ENCODE results near the gene PTGER3. TPM values are rescaled to one million over a fixed set of nuclear protein-coding genes. Genes with fewer than 3 reads are reported as not detected.

PTGER3 gene
- total and polyA plus RNA-seq, 2 of the 4 experiments (the other 2 are of a cell fraction), result not detected

DNA sequence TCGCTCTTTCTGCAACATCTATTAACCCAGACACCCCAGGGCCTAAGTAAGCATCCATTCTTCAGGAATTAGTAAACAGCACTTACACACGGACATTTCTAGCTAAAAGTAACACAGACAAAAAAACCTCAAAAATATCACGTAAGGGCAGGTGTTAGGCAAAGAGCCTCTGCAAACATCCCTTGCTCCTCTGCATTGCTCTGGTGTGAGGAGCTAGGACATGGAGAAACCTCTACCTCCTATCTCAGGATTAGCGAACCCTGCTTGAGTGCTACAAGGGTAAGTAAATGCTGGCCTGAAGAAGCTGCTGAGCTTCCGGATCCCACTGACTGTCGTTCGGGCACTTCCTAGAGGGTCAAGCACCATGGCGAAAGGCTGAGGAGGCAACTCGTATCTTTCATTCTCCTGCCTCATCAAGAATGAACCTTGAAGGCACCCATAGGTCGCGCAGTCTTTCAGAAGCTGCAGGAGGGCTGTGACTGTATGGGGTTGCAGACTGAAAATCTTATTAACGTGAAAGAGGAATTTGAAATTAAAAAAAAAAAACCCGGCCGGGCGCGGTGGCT lies 2.1 kb downstream of the PTGER3 start:
- no peaks in the 10 kb centered on the region for H3K36me3 ChIP-seq (ENCODE audit: control insufficient read depth, insufficient read depth, low read length)
- H3K14ac ChIP-seq (replicated peaks; ENCODE audit: low read depth, low read length), result no peak overlapping the region
- no peak overlapping the region for H4K5ac ChIP-seq (ENCODE audit: low read depth, low read length)
- no peak overlapping the region for H2AFZ ChIP-seq (replicated peaks; ENCODE audit: low read length, poor library complexity)
- H3K9me1 ChIP-seq (ENCODE audit: insufficient read depth, low read length), result no peaks in the 10 kb centered on the region
- no peak overlapping the region for H2AK5ac ChIP-seq (ENCODE audit: low read depth, low read length)
- H3K27ac ChIP-seq (ENCODE audit: insufficient read depth, low read length), result no peak overlapping the region
- H3K79me1 ChIP-seq (ENCODE audit: low read depth in 1 of 2, low read length in 2 of 2), result no peaks in the 10 kb centered on the region
- ATAC-seq (ENCODE audit: low read depth) (no peak), DNase-seq (no peak)
- peaks cover 36% of the 10 kb centered on the region for H3K27me3 ChIP-seq (ENCODE audit: control insufficient read depth, insufficient read depth, low read length)
- POLR2A ChIA-PET (ENCODE audit: unreplicated experiment), result no interaction called here
- H4K8ac ChIP-seq (ENCODE audit: low read depth in 2 of 2, low read length in 2 of 2), result no peak overlapping the region
- H2BK120ac ChIP-seq (ENCODE audit: low read depth, low read length), result no peak overlapping the region
- H4K91ac ChIP-seq (ENCODE audit: insufficient read depth, low read depth, low read length), result no peak overlapping the region
- peaks cover 3% of the 10 kb centered on the region; the same call in 1 of the 2 replicates for H3K4me1 ChIP-seq (ENCODE audit: control insufficient read depth, insufficient read depth, low read length)
- no peak overlapping the region for H3K4me2 ChIP-seq (ENCODE audit: low read depth, low read length)
- H2BK20ac ChIP-seq (ENCODE audit: low read depth, low read length), result no peak overlapping the region
- no peak overlapping the region for H3K9ac ChIP-seq (ENCODE audit: low read depth, low read length)
- no peak overlapping the region for H3K56ac ChIP-seq (ENCODE audit: extremely low read depth, insufficient read depth, low read length)
- no peak overlapping the region for H3K4me3 ChIP-seq (ENCODE audit: insufficient read depth, low read depth, low read length)
- H2BK15ac ChIP-seq (ENCODE audit: low read depth, low read length), result no peak overlapping the region
- in situ Hi-C loops (cut with MboI; ENCODE audit: low sequenced_read_pairs), result loop anchor here (5.0 kb wide), 2 partner anchors 358 to 518 kb away; no protein-coding TSS in a partner anchor
- no peak overlapping the region for H2BK5ac ChIP-seq (ENCODE audit: low read depth, low read length, poor library complexity, severe bottlenecking)
- BruUV-seq (replicated peaks), result no TSS peak
- TF ChIP-seq NFE2L2 (IDR thresholded peaks at IDR 0.05; ENCODE audit: low read depth, low read length) (no peak), USF2 (IDR thresholded peaks at IDR 0.05; ENCODE audit: low read depth, low read length) (no peak), RFX5 (IDR thresholded peaks at IDR 0.05; ENCODE audit: low read depth, low read length) (no peak), RAD21 (IDR thresholded peaks at IDR 0.05; ENCODE audit: low read length) (no peak), MXI1 (IDR thresholded peaks at IDR 0.05; ENCODE audit: borderline replicate concordance, low read depth, low read length) (no peak), POLR2A (IDR thresholded peaks at IDR 0.05; ENCODE audit: low read depth, low read length) (no peak), CHD1 (IDR thresholded peaks at IDR 0.05; ENCODE audit: low read depth, low read length) (no peak)
- H3K4ac ChIP-seq (ENCODE audit: low read depth, low read length), result no peak overlapping the region
- no peak overlapping the region for H2AK9ac ChIP-seq (replicated peaks; ENCODE audit: low read depth, low read length, poor library complexity)
- intact Hi-C loops (cut with micrococcal nuclease), result no loop called here
- H3K23ac ChIP-seq (ENCODE audit: low read depth, low read length), result no peak overlapping the region
- H4K20me1 ChIP-seq (ENCODE audit: insufficient read depth, low read length), result no peaks in the 10 kb centered on the region
- no CpG with 5 or more reads among the region's 16 CpGs for WGBS, 2 experiments (ENCODE audit: extremely low coverage in 2 of 2, insufficient read length in 1 of 2)
- no peak overlapping the region for H3K18ac ChIP-seq (ENCODE audit: low read depth, low read length)
- dilution Hi-C loops (cut with HindIII; ENCODE audit: low sequenced_read_pairs, unreplicated experiment), result no loop called here
- CTCF ChIA-PET, result no interaction called here
- H3K9me3 ChIP-seq (ENCODE audit: control insufficient read depth, insufficient read depth, low read length), result no peaks in the 10 kb centered on the region; the same call in 1 of the 2 replicates
